HepG2 (cell line): ENCODE results near the gene PODN. TPM values are rescaled to one million over a fixed set of nuclear protein-coding genes. Genes with fewer than 3 reads are reported as not detected.

Experiments
- ADNP ChIP-seq: sonication (generic); formaldehyde crosslinking; IDR thresholded peaks from 2 replicates; pipeline ENCODE4 v1.4.0; 2020; ENCODE audit warnings: missing genetic modification reagents
- ELF1 ChIP-seq: sonication (generic); formaldehyde crosslinking; IDR thresholded peaks from 2 replicates; pipeline ENCODE4 v1.4.0; 2020; ENCODE audit warnings: missing genetic modification reagents
- HIVEP1 ChIP-seq: sonication (generic); formaldehyde crosslinking; IDR thresholded peaks from 2 replicates; pipeline ENCODE4 v1.4.0; 2020; ENCODE audit warnings: mild to moderate bottlenecking, missing genetic modification reagents
- HMG20B ChIP-seq: conservative IDR thresholded peaks from 2 replicates; pipeline ENCODE4 v1.6.1; 2016; ENCODE audit warnings: missing genetic modification reagents, missing compliant biosample characterization
- HMGA1 ChIP-seq: sonication (generic); formaldehyde crosslinking; conservative IDR thresholded peaks from 2 replicates; pipeline ENCODE4 v1.4.0; 2020; ENCODE audit warnings: missing genetic modification reagents
- ISL2 ChIP-seq: sonication (generic); formaldehyde crosslinking; IDR thresholded peaks from 2 replicates; pipeline ENCODE4 v1.5.0; 2020; ENCODE audit warnings: missing genetic modification reagents
- KLF6 ChIP-seq: IDR thresholded peaks from 2 replicates; pipeline ENCODE4 v1.8.0; 2016; ENCODE audit warnings: missing biosample characterization, missing genetic modification reagents
- NFKBIZ ChIP-seq: IDR thresholded peaks from 2 replicates; pipeline ENCODE4 v1.6.1; 2018; ENCODE audit warnings: missing genetic modification reagents, missing compliant biosample characterization
- ONECUT2 ChIP-seq: sonication (generic); formaldehyde crosslinking; IDR thresholded peaks from 2 replicates; pipeline ENCODE4 v1.4.0; 2020; ENCODE audit warnings: missing genetic modification reagents
- RFXAP ChIP-seq: sonication (generic); formaldehyde crosslinking; IDR thresholded peaks from 2 replicates; pipeline ENCODE4 v1.4.0; 2020; ENCODE audit warnings: missing genetic modification reagents, borderline replicate concordance
- SMARCC2 ChIP-seq: fragments of 450-650 bp; IDR thresholded peaks from 2 replicates; pipeline ENCODE4 v1.6.1; 2017; ENCODE audit warnings: antibody characterized with exemption, mild to moderate bottlenecking
- SNAI1 ChIP-seq: sonication (generic); formaldehyde crosslinking; IDR thresholded peaks from 2 replicates; pipeline ENCODE4 v1.5.0; 2020; ENCODE audit warnings: mild to moderate bottlenecking, missing genetic modification reagents, borderline replicate concordance
- TBX2 ChIP-seq: sonication (generic); formaldehyde crosslinking; IDR thresholded peaks from 2 replicates; pipeline ENCODE4 v1.5.0; 2020; ENCODE audit warnings: missing genetic modification reagents, mild to moderate bottlenecking, borderline replicate concordance
- ZFP82 ChIP-seq: sonication (generic); formaldehyde crosslinking; IDR thresholded peaks from 2 replicates; pipeline ENCODE4 v1.5.1; 2020; ENCODE audit warnings: mild to moderate bottlenecking, missing genetic modification reagents, borderline replicate concordance
- ZMYM4 ChIP-seq: sonication (generic); formaldehyde crosslinking; IDR thresholded peaks from 2 replicates; pipeline ENCODE4 v1.8.1; 2023; ENCODE audit warnings: mild to moderate bottlenecking, missing genetic modification reagents
- ZNF547 ChIP-seq: sonication (generic); formaldehyde crosslinking; IDR thresholded peaks from 2 replicates; pipeline ENCODE4 v1.5.1; 2020; ENCODE audit warnings: mild to moderate bottlenecking, missing genetic modification reagents
- ZNF619 ChIP-seq: sonication (generic); formaldehyde crosslinking; IDR thresholded peaks from 2 replicates; pipeline ENCODE4 v1.4.0; 2020; ENCODE audit warnings: mild to moderate bottlenecking, missing genetic modification reagents
- polyA plus RNA-seq, 8 experiments: library from polyadenylated mRNA; depleted of rRNA in 3 of 8; stranded (reverse) in 7 of 8; unstranded in 1 of 8; fragments of >200 nt; fragmentation: Illumina TruSeq in 4 of 8; extraction: Trizol in 4 of 8; gene quantifications; 2 replicates each; pipeline versions ENCODE4 v1.2.1 to v1.2.3, GENCODE V29; 2011 to 2016; ENCODE audit warnings: low read depth in 4 of 8, missing spikeins in 1 of 8, mixed read lengths in 1 of 8; ENCODE audit not compliant: insufficient read depth in 1 of 8
- total RNA-seq, 5 experiments: library from RNA; depleted of rRNA; stranded (reverse); fragments of >200 nt; fragmentation: Illumina TruSeq; extraction: Trizol; gene quantifications; 2 replicates each; pipeline ENCODE4 v1.2.3, GENCODE V29; 2016; ENCODE audit warnings: low read depth in 1 of 5
- TF ChIP-seq, protein P1 (sequence below): sonication (generic); formaldehyde crosslinking; IDR thresholded peaks from 2 replicates; pipeline ENCODE4 v1.8.0; 2022; ENCODE audit warnings: missing genetic modification reagents, mild to moderate bottlenecking, borderline replicate concordance
- TF ChIP-seq, protein P2 (sequence below): sonication (generic); formaldehyde crosslinking; IDR thresholded peaks from 2 replicates; pipeline ENCODE4 v1.4.0; 2020; ENCODE audit warnings: missing genetic modification reagents
- TF ChIP-seq, protein P3 (sequence below): sonication (generic); formaldehyde crosslinking; IDR thresholded peaks from 2 replicates; pipeline ENCODE4 v1.4.0; 2020; ENCODE audit warnings: mild to moderate bottlenecking, missing genetic modification reagents, borderline replicate concordance
- TF ChIP-seq, protein P4 (sequence below): IDR thresholded peaks from 2 replicates; pipeline ENCODE4 v1.6.1; 2016; ENCODE audit warnings: missing compliant biosample characterization, missing genetic modification reagents, borderline replicate concordance
- TF ChIP-seq, protein P5 (sequence below): sonication (generic); formaldehyde crosslinking; IDR thresholded peaks from 2 replicates; pipeline ENCODE4 v1.8.0; 2022; ENCODE audit warnings: mild to moderate bottlenecking, missing genetic modification reagents, moderate library complexity

PODN gene
- total and polyA plus RNA-seq, 2 of the 13 experiments (the other 11 are each of a cell fraction or from before 2014, with no cell fraction given) = 0.13 TPM; not detected in 1

DNA sequence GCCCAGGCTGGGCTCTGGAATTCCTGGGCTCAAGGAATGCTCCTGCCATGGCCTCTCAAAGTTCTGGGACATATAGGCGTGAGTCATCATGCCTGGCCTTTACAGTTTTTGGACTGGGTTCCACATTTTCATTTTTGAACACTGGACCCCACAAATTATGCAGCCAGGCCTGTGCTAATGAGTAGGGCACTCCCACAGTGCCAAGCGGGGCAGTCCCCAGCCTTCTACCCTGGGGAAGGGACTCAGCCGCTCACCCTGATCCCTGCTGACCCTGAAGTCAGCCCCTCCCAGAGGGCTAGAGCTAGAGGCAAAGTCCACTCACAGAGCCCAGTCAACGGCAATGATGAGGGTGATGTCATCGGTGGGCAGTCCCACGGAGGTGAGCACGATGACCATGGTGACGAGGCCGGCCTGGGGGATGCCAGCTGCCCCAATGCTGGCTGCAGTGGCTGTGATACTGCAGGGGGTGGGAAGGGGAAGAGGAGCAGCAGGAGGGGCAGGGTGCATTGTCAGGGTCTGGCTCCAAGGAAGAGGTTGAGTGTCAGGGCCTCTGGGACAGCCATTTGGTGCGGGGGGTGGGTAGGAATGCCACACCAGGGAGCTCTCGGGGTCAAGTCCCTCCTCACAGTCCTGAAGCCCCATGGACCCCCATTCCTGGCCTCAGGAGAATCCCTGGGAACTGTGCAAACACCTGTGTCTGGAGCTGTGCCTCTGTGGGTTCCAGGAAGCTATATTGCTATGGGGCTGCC is 27.6 kb downstream of the PODN start (continued):
- TF ChIP-seq ZNF547 = no peak
- no peak for TF ChIP-seq HMG20B (CRISPR knock-in tag)
- peak; percentile 48; the same call in 1 of the 2 replicates for TF ChIP-seq ISL2 (CRISPR knock-in tag)
- no peak for TF ChIP-seq ONECUT2 (CRISPR knock-in tag)
- TF ChIP-seq HMGA1 = no peak
- TF ChIP-seq, protein P1, sequence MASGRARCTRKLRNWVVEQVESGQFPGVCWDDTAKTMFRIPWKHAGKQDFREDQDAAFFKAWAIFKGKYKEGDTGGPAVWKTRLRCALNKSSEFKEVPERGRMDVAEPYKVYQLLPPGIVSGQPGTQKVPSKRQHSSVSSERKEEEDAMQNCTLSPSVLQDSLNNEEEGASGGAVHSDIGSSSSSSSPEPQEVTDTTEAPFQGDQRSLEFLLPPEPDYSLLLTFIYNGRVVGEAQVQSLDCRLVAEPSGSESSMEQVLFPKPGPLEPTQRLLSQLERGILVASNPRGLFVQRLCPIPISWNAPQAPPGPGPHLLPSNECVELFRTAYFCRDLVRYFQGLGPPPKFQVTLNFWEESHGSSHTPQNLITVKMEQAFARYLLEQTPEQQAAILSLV (CRISPR knock-in tag) = peak; percentile 27; the same call in 1 of the 2 replicates
- peak; percentile 71; the same call in 1 of the 2 replicates for TF ChIP-seq ZMYM4 (CRISPR knock-in tag)
- no peak for TF ChIP-seq ZFP82 (CRISPR knock-in tag)
- no peak for TF ChIP-seq SNAI1 (CRISPR knock-in tag)
- TF ChIP-seq, protein P2, sequence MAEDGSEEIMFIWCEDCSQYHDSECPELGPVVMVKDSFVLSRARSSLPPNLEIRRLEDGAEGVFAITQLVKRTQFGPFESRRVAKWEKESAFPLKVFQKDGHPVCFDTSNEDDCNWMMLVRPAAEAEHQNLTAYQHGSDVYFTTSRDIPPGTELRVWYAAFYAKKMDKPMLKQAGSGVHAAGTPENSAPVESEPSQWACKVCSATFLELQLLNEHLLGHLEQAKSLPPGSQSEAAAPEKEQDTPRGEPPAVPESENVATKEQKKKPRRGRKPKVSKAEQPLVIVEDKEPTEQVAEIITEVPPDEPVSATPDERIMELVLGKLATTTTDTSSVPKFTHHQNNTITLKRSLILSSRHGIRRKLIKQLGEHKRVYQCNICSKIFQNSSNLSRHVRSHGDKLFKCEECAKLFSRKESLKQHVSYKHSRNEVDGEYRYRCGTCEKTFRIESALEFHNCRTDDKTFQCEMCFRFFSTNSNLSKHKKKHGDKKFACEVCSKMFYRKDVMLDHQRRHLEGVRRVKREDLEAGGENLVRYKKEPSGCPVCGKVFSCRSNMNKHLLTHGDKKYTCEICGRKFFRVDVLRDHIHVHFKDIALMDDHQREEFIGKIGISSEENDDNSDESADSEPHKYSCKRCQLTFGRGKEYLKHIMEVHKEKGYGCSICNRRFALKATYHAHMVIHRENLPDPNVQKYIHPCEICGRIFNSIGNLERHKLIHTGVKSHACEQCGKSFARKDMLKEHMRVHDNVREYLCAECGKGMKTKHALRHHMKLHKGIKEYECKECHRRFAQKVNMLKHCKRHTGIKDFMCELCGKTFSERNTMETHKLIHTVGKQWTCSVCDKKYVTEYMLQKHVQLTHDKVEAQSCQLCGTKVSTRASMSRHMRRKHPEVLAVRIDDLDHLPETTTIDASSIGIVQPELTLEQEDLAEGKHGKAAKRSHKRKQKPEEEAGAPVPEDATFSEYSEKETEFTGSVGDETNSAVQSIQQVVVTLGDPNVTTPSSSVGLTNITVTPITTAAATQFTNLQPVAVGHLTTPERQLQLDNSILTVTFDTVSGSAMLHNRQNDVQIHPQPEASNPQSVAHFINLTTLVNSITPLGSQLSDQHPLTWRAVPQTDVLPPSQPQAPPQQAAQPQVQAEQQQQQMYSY (CRISPR knock-in tag) = no peak
- TF ChIP-seq, protein P3, sequence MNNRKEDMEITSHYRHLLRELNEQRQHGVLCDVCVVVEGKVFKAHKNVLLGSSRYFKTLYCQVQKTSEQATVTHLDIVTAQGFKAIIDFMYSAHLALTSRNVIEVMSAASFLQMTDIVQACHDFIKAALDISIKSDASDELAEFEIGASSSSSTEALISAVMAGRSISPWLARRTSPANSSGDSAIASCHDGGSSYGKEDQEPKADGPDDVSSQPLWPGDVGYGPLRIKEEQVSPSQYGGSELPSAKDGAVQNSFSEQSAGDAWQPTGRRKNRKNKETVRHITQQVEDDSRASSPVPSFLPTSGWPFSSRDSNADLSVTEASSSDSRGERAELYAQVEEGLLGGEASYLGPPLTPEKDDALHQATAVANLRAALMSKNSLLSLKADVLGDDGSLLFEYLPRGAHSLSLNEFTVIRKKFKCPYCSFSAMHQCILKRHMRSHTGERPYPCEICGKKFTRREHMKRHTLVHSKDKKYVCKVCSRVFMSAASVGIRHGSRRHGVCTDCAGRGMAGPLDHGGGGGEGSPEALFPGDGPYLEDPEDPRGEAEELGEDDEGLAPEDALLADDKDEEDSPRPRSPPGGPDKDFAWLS (CRISPR knock-in tag) = no peak
- no peak for TF ChIP-seq SMARCC2
- TF ChIP-seq, protein P4, sequence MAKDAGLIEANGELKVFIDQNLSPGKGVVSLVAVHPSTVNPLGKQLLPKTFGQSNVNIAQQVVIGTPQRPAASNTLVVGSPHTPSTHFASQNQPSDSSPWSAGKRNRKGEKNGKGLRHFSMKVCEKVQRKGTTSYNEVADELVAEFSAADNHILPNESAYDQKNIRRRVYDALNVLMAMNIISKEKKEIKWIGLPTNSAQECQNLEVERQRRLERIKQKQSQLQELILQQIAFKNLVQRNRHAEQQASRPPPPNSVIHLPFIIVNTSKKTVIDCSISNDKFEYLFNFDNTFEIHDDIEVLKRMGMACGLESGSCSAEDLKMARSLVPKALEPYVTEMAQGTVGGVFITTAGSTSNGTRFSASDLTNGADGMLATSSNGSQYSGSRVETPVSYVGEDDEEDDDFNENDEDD (CRISPR knock-in tag) = peak; percentile 64; the same call in 1 of the 2 replicates
- TF ChIP-seq ZNF619 (CRISPR knock-in tag) = no peak
- TF ChIP-seq, protein P5, sequence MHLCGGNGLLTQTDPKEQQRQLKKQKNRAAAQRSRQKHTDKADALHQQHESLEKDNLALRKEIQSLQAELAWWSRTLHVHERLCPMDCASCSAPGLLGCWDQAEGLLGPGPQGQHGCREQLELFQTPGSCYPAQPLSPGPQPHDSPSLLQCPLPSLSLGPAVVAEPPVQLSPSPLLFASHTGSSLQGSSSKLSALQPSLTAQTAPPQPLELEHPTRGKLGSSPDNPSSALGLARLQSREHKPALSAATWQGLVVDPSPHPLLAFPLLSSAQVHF = no peak
- no peak for TF ChIP-seq ADNP (CRISPR knock-in tag)
- no peak; the same call in 1 of the 2 replicates for TF ChIP-seq NFKBIZ
- no peak; the same call in 1 of the 2 replicates for TF ChIP-seq ELF1 (CRISPR knock-in tag)
- no peak for TF ChIP-seq TBX2 (CRISPR knock-in tag)
- peak; percentile 34; the same call in 1 of the 2 replicates for TF ChIP-seq RFXAP
- no peak for TF ChIP-seq KLF6 (CRISPR knock-in tag)
- TF ChIP-seq HIVEP1 = peak; percentile 84
